Activated CD4-positive, alpha-beta T cell treated with anti-CD3 and anti-CD28 coated beads, Interleukin-2, amount 10 ng/mL, durations not matched to agents 7 days and 5 days (primary cell): ENCODE data around the gene EPB41L4A. TPM values are rescaled to one million over a fixed set of nuclear protein-coding genes. Genes with fewer than 3 reads are reported as not detected.

ENCODE experiments used
- CTCF ChIA-PET: fragments of 350-600 bp; sonication (Branson Sonifier 250); formaldehyde crosslinking; loops from one replicate; lab custom pipeline; 2021; ENCODE audit warnings: antibody characterized with exemption; lab: Charles Lee
- POLR2A ChIA-PET: fragments of 350-600 bp; sonication (Branson Sonifier 250); formaldehyde crosslinking; loops from one replicate; lab custom pipeline; 2021; ENCODE audit warnings: antibody characterized with exemption; lab: Charles Lee
- DNase-seq: peaks from one replicate; pipeline ENCODE4 v3.0.0-alpha.2; 2020
- H3K27ac Mint-ChIP-seq: one replicate; pipeline ENCODE4 v1.8.0; 2021; ENCODE audit warnings: mild to moderate bottlenecking, moderate library complexity, mixed read lengths
- H3K27me3 Mint-ChIP-seq: one replicate; pipeline ENCODE4 v1.8.0; 2021; ENCODE audit warnings: mixed read lengths
- H3K36me3 Mint-ChIP-seq: one replicate; pipeline ENCODE4 v1.8.0; 2021; ENCODE audit warnings: low read depth, mixed read lengths
- H3K4me1 Mint-ChIP-seq: one replicate; pipeline ENCODE4 v1.8.0; 2021; ENCODE audit warnings: mixed read lengths
- H3K4me3 Mint-ChIP-seq: one replicate; pipeline ENCODE4 v1.8.0; 2021; ENCODE audit warnings: mild to moderate bottlenecking, moderate library complexity, mixed read lengths
- H3K9me3 Mint-ChIP-seq: one replicate; pipeline ENCODE4 v1.8.0; 2021; ENCODE audit warnings: mixed read lengths
- total RNA-seq, 2 experiments: library from RNA; stranded (reverse); gene quantifications; one replicate each; pipeline ENCODE4 v1.2.3, GENCODE V29; 2021

The EPB41L4A gene
- total RNA-seq, 2 experiments from 2014 or later, result 0.62 to 1.2 TPM

DNA sequence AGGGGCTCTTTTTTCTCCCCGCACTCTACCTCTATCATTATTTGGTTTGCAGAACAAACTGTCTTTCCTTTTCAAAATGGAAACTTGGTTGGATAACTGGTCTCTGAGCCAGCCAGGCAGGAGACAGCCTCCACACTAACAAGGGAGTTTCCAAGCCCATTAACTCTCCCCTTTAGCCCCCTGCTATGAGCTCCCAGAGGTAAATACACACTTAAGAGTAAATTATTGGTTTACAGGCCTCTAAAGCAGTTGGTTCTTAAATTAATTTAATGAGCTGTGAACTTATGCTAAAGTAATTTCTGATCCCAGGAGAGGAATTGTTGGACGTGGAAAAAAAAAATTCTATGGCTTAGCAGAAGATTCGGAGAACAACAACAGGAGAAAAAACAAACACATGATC lies 30.3 kb downstream of the EPB41L4A start:
- Mint-ChIP-seq H3K9me3 (no peaks in the 10 kb centered on the region), H3K4me3 (no peak overlapping the region), H3K36me3 (no peaks in the 10 kb centered on the region), H3K27ac (no peak overlapping the region), H3K27me3 (peaks cover 7% of the 10 kb centered on the region), H3K4me1 (no peaks in the 10 kb centered on the region)
- POLR2A ChIA-PET, result no interaction called here
- no peak for DNase-seq
- CTCF ChIA-PET, result interaction anchor here (0.5 to 1.5 kb wide), 2 partner anchors 14 to 15 kb away, joined by 3 read pairs; no protein-coding TSS in a partner anchor

DNA sequence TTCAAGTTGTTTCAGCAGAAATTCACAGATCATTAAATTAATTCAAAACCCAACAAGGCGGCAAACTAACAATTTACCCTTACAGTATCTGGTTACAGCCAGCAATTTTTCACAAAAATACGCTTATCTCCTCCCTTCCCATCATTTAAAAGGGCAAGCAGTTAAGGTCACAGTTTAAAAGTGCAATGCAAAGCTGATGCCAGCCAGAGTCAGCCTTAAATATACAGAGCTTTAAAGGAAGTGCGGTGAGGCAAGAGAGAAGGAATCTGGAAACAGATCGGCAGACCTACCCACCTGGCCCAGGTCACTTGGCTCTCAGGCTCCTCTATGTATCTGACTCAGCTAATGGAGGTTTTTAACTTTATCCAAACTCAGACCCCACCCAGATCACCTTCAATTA lies 31.0 kb downstream of the EPB41L4A start:
- DNase-seq, result no peak
- ChIA-PET POLR2A (no interaction called here), CTCF (interaction anchor here (1.5 kb wide), 1 partner anchor 15 kb away, joined by 3 read pairs; no protein-coding TSS in a partner anchor)
- Mint-ChIP-seq H3K4me3 (no peak overlapping the region), H3K9me3 (no peaks in the 10 kb centered on the region), H3K27ac (no peak overlapping the region), H3K4me1 (no peaks in the 10 kb centered on the region), H3K36me3 (no peaks in the 10 kb centered on the region), H3K27me3 (peaks cover 7% of the 10 kb centered on the region)

DNA sequence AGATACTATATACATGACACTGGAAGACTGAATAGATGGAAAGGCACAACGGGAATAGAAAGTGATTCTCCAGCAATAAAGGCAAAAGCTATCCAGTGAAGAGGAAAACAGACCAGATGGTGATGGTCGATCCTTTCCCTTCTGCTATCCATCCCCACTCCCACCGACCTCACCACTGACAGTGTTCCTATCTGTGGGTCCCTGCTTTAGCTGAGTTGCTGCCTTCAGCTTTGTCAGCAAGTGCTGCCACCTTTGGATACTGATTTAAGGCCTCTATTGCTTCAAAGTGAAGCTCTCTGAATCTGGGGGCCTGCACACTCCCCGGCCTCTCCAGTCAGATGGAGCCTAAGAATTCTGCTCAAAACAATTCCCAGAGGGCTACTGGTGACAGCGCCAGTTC lies 32.3 kb downstream of the EPB41L4A start:
- POLR2A ChIA-PET, result no interaction called here
- no peaks in the 10 kb centered on the region for H3K4me1 Mint-ChIP-seq
- no peak overlapping the region for H3K4me3 Mint-ChIP-seq
- no peak overlapping the region for H3K27ac Mint-ChIP-seq
- H3K36me3 Mint-ChIP-seq, result no peaks in the 10 kb centered on the region
- peaks cover 11% of the 10 kb centered on the region for H3K27me3 Mint-ChIP-seq
- H3K9me3 Mint-ChIP-seq, result no peaks in the 10 kb centered on the region
- no peak for DNase-seq
- CTCF ChIA-PET, result no interaction called here

DNA sequence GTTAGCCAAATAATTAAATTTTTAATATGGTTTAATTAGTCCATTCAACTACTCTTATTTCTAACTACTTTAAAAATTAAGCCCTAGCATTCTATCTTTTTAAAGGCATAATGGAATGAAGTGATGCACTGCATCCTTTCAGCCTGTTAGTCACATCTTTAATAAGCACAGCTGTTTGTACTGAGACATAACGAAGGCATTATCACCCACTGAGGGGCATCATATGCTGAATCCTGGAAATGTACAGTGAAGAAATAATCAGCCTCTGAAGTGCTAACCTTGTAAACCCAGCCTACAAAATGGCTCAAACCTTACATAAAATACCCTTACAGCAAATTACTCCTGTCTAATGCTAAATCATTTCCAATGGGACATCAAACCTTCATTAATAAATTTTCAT lies 33.1 kb downstream of the EPB41L4A start:
- no peaks in the 10 kb centered on the region for H3K9me3 Mint-ChIP-seq
- CTCF ChIA-PET, result no interaction called here
- no peak for DNase-seq
- H3K4me3 Mint-ChIP-seq, result no peak overlapping the region
- H3K4me1 Mint-ChIP-seq, result no peaks in the 10 kb centered on the region
- POLR2A ChIA-PET, result no interaction called here
- peaks cover 11% of the 10 kb centered on the region for H3K27me3 Mint-ChIP-seq
- H3K36me3 Mint-ChIP-seq, result no peaks in the 10 kb centered on the region
- no peak overlapping the region for H3K27ac Mint-ChIP-seq

DNA sequence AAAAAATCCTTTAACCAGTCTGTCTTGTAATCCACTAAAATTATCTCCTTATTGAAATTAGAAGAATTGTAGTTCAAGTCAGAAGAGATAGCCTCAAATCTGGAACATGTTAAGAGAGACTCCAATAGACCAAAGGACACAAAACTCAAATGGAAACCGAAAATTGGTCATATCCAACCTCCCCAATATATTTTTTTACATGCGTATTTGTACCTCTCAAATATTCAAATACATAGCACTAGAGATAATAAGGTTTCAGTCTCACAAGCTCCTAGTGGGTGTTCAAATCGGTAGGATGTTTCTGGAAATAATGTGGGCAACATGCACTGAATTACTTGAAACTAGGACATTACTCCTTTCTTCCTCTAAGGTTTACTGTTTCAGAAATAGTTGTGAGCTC lies 33.5 kb downstream of the EPB41L4A start:
- DNase-seq, result no peak
- Mint-ChIP-seq H3K4me3 (no peak overlapping the region), H3K27me3 (peaks cover 13% of the 10 kb centered on the region), H3K4me1 (no peaks in the 10 kb centered on the region), H3K27ac (no peak overlapping the region), H3K36me3 (no peaks in the 10 kb centered on the region), H3K9me3 (no peaks in the 10 kb centered on the region)
- ChIA-PET POLR2A (no interaction called here), CTCF (no interaction called here)

DNA sequence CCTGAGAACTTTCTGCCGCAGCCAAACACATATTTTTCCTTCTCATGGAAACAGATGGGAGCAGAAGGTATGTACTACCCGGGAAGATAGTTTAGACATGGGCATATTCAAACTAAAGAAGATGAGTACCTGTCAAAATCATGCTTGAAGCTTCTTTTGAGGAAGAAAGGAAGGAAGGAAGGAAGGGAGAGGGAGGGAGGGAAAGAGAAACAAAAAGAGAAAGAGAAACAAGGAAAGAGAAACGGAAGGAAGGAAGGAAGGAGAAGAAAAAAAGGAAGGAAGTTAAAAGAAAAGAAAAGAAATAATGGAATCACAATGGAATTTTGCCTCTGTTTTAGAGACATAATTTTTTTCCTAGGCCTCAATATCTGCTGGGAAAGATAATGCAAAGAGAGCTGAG lies 34.6 kb downstream of the EPB41L4A start:
- Mint-ChIP-seq H3K9me3 (no peaks in the 10 kb centered on the region), H3K27ac (no peak overlapping the region), H3K27me3 (peaks cover 14% of the 10 kb centered on the region), H3K4me1 (no peaks in the 10 kb centered on the region), H3K36me3 (no peaks in the 10 kb centered on the region), H3K4me3 (no peak overlapping the region)
- ChIA-PET POLR2A (no interaction called here), CTCF (no interaction called here)
- no peak for DNase-seq

DNA sequence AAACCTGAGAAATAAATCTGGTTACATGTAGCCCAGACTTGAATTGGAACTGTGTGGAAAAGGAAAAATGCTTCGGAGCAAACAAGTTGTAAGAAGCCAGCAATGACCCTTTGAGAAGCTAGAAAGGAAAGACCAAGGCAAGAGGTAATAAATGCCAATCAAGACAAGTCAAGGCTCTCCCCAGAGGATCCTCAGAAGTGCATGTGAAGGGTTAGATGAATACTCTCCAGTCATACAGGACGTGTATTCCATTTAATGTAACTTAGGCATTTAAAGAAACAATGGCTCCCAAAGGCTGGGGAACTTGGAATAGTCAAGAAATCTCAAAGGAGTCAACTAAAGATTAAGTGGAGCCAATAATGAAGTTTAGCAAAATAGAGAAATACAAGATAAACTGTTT lies 36.2 kb downstream of the EPB41L4A start:
- no peaks in the 10 kb centered on the region for H3K36me3 Mint-ChIP-seq
- H3K27me3 Mint-ChIP-seq, result peaks cover 14% of the 10 kb centered on the region
- no peaks in the 10 kb centered on the region for H3K9me3 Mint-ChIP-seq
- no peak for DNase-seq
- H3K27ac Mint-ChIP-seq, result no peak overlapping the region
- no peak overlapping the region for H3K4me3 Mint-ChIP-seq
- ChIA-PET CTCF (interaction anchor here (0.6 kb wide), 1 partner anchor 24 kb away, joined by 3 read pairs; no protein-coding TSS in a partner anchor), POLR2A (no interaction called here)
- no peaks in the 10 kb centered on the region for H3K4me1 Mint-ChIP-seq

DNA sequence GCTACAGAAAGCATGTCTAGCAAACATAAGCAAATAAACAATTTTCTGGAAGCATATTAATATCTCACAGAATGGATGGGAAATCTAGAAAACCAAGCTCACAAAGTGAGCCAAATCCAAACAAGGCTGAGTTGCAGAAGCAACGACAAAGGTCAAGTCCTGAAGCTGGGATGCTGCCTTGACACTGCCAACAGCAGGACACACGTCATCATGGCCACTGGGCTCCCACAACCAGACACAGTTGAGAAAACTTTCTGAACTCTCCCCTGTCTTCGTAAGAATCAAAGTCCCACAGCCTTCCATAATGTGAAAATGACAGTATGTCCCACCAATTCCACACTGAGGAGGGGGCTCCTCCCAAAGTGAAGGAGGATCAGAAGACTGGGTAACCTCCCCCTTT lies 37.6 kb downstream of the EPB41L4A start:
- Mint-ChIP-seq H3K4me3 (no peak overlapping the region), H3K9me3 (no peaks in the 10 kb centered on the region), H3K27me3 (peaks cover 14% of the 10 kb centered on the region), H3K27ac (no peak overlapping the region), H3K4me1 (no peaks in the 10 kb centered on the region), H3K36me3 (no peaks in the 10 kb centered on the region)
- ChIA-PET CTCF (no interaction called here), POLR2A (no interaction called here)
- DNase-seq, result no peak

DNA sequence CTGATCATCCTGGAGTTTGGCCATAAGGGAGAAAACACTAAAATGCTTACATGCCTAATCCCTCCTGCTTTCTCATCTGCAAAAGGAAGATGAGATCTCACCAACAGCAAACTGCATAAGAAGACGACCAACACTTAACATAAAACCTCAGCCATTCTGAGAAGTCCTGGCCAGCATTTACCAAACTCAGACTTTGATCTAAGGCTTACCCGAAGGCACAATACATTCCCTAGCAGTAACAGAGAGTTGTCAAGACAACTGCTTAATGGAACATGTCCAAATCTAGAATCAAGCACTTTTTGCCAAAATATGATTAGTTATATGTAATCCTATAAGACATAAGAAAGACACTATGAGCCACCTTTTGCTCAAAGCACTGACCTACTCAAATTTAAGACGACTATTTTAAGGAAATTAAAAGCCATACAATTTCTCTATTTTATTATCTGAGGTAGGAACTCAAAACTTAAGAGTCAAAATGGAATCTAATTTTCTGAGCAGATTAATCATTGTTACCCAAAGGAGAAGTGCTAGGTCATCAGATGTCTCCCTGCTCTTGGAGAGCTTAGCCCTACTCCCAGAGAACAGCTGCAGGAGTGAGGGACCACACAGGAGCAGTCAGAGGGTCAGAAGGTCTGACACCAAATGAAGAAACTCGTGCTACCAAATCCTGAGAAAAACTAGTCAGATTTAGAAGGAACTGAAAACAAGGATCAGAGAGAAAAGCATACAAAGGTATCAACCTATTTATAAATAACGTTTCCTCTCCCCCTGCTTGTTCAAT lies 39.3 kb downstream of the EPB41L4A start:
- peaks cover 19% of the 10 kb centered on the region for H3K27me3 Mint-ChIP-seq
- H3K4me1 Mint-ChIP-seq, result no peaks in the 10 kb centered on the region

DNA sequence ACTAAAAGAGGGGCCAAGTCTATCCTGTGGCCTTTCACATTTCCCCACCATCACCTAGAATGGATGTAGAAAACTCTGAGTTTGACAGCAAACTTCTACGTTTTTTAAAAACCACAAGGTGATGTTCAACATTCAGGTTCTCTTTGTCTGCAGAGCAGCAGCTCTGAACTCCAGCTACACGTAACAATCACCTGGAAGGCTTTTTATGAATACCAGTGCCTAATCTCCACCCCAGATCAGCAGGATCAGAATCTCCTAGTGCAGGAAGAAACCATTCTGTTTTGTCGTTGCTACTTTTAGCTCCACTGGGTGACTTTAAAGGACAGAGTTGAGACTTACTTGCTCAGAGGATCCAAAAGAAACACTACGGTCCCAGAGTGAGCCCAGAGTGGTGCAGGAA lies 44.3 kb downstream of the EPB41L4A start:
- Mint-ChIP-seq H3K4me1 (no peaks in the 10 kb centered on the region), H3K27ac (no peak overlapping the region), H3K36me3 (no peaks in the 10 kb centered on the region), H3K27me3 (peaks cover 9% of the 10 kb centered on the region), H3K4me3 (no peak overlapping the region), H3K9me3 (no peaks in the 10 kb centered on the region)
- POLR2A ChIA-PET, result no interaction called here
- CTCF ChIA-PET, result no interaction called here
- no peak for DNase-seq

More for the DNA sequence above, 39.3 kb downstream of the EPB41L4A start:
- ChIA-PET CTCF (no interaction called here), POLR2A (no interaction called here)
- Mint-ChIP-seq H3K36me3 (no peaks in the 10 kb centered on the region), H3K27ac (no peak overlapping the region), H3K9me3 (no peaks in the 10 kb centered on the region), H3K4me3 (no peak overlapping the region)
- no peak for DNase-seq

DNA sequence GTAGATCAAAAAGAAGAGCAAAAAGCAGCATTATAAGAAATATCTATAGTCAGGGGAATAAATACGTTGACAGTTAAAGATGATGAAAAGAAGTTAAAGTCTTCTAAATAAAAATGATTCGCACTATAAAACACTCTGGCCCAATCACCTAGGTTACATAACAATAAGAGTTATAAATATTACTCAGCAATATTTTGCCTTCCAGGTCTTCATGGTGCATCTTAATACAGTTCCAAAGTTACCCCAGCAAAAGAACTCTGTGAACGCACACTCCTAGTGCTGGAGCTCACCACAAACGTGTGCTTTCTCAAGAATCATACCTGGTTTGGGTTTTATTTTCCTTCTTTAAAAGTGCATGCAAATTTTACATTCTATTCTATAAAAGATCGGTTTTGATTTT lies 44.7 kb downstream of the EPB41L4A start:
- Mint-ChIP-seq H3K27ac (no peak overlapping the region), H3K9me3 (no peaks in the 10 kb centered on the region), H3K4me1 (no peaks in the 10 kb centered on the region), H3K36me3 (no peaks in the 10 kb centered on the region), H3K4me3 (no peak overlapping the region), H3K27me3 (peaks cover 8% of the 10 kb centered on the region)
- ChIA-PET POLR2A (no interaction called here), CTCF (no interaction called here)
- DNase-seq, result no peak

DNA sequence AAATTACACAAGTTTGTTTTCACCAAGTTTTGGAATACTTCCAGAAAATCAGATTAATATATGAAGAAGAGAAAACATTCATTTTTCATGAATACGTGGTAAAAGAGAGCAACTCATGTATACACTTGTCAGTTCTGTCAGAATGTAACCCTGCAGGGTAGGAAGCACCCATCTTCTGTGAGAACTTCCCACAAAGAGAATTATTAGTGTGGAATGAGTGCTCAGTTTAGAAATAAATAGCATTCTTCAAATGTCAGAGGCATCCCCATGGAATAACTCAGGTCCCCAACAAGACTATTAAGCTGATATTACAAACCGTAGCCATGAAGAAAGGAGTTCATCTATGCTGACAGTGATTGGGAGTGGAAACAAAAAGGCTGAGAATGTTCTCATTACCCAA lies 45.2 kb downstream of the EPB41L4A start:
- Mint-ChIP-seq H3K27me3 (peaks cover 5% of the 10 kb centered on the region), H3K4me1 (no peaks in the 10 kb centered on the region), H3K36me3 (no peaks in the 10 kb centered on the region), H3K4me3 (no peak overlapping the region), H3K9me3 (no peaks in the 10 kb centered on the region), H3K27ac (no peak overlapping the region)
- POLR2A ChIA-PET, result no interaction called here
- DNase-seq, result no peak
- CTCF ChIA-PET, result interaction anchor here (1.2 kb wide), 1 partner anchor 14 kb away, joined by 3 read pairs; no protein-coding TSS in a partner anchor

DNA sequence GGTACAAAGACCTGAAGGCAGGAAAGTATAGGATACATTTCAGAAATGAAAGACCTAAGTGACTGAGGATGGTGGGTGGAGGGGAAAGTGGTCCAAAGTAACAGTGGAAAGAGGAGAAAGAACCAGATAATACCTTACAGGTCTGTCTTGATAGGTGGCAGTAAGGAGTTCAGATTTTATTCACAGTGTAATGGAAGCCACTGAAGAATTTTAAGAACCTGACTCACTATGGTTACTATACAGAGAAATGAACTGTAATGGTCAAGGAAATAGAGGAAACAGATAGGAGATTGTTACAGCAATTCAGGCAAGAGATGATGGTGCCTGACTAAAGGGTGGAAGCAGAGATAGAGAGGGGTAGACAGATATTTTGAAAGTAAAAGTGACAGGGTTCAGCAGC lies 46.5 kb downstream of the EPB41L4A start:
- DNase-seq, result no peak
- CTCF ChIA-PET, result no interaction called here
- Mint-ChIP-seq H3K4me1 (no peaks in the 10 kb centered on the region), H3K36me3 (no peaks in the 10 kb centered on the region), H3K27me3 (peaks cover 5% of the 10 kb centered on the region), H3K4me3 (no peak overlapping the region), H3K27ac (no peak overlapping the region), H3K9me3 (no peaks in the 10 kb centered on the region)
- POLR2A ChIA-PET, result no interaction called here

DNA sequence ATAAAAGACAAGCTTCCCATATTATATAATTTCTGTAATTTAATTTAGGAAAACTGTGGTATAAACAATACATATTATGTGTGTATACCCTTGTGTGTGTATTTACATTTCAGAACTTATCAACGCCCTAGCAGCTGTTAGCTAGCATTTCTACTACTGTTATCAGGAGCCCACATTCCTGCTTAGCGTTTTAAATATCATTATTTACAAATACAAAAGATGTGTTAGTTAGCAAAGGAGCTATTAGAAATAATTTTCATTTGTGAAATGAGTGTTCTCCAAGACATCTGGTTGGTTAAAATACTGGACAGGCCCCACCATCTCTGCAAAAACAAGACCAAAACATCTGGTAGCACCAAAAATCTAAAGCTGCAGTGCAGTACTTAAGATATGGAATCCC lies 48.0 kb downstream of the EPB41L4A start:
- H3K27ac Mint-ChIP-seq, result no peak overlapping the region

More for the DNA sequence above, 48.0 kb downstream of the EPB41L4A start:
- ChIA-PET POLR2A (no interaction called here), CTCF (no interaction called here)
- H3K36me3 Mint-ChIP-seq, result no peaks in the 10 kb centered on the region
- H3K27me3 Mint-ChIP-seq, result peaks cover 5% of the 10 kb centered on the region
- DNase-seq, result no peak
- no peak overlapping the region for H3K4me3 Mint-ChIP-seq
- H3K4me1 Mint-ChIP-seq, result no peaks in the 10 kb centered on the region
- no peaks in the 10 kb centered on the region for H3K9me3 Mint-ChIP-seq
